NT2/D1 (cell line): Measurements from ENCODE around the gene RIBC2.

Experiments used
- SUZ12 ChIP-seq: IDR thresholded peaks from 2 replicates; pipeline ENCODE4 v1.6.1; 2011; ENCODE audit not compliant: insufficient read length, insufficient read depth; ENCODE audit errors: extremely low read depth
- YY1 ChIP-seq: IDR thresholded peaks from 2 replicates; pipeline ENCODE4 v1.6.1; 2011; ENCODE audit not compliant: insufficient read length, insufficient read depth

- no peak for TF ChIP-seq SUZ12
- TF ChIP-seq YY1 = no peak
Observed at GRCh38 chr22:45455621-45456020, 42.1 kb downstream of the RIBC2 start.
